Stimulated activated CD4-positive, alpha-beta T cell treated with anti-CD3 and anti-CD28 coated beads, TNF-alpha, amount 100 ng/mL, for 48 hours (primary cell): Measurements from ENCODE around the gene CCNI2.

Experiments
- DNase-seq, 3 donors: peaks; one replicate each; pipeline ENCODE4 v3.0.0-alpha.2; 2020; ENCODE audit warnings: low read depth in 3 of 3

CCNI2 gene

GRCh38 chr5:132750471-132751230 is 3.4 kb downstream of the CCNI2 start:
- no peak for DNase-seq

GRCh38 chr5:132751444-132751843 is 4.2 kb downstream of the CCNI2 start:
- DNase-seq = peak in 1 of 3 donors; percentile 33

- DNase-seq = no peak
Measured at GRCh38 chr5:132751971-132752580, 4.8 kb downstream of the CCNI2 start.

GRCh38 chr5:132752581-132753125 is 5.4 kb downstream of the CCNI2 start:
- no peak for DNase-seq

- no peak for DNase-seq
Measured at GRCh38 chr5:132753135-132753987, 6.1 kb downstream of the CCNI2 start.

- DNase-seq = no peak
Measured at GRCh38 chr5:132754111-132754510, 6.9 kb downstream of the CCNI2 start.

GRCh38 chr5:132754947-132755346 is 7.7 kb downstream of the CCNI2 start:
- DNase-seq = no peak

- no peak for DNase-seq
Measured at GRCh38 chr5:132756542-132756941, 9.3 kb downstream of the CCNI2 start.

- no peak for DNase-seq
Measured at GRCh38 chr5:132758451-132758850, 11.2 kb downstream of the CCNI2 start.

GRCh38 chr5:132759114-132760048 is 12.2 kb downstream of the CCNI2 start:
- no peak for DNase-seq

GRCh38 chr5:132760049-132760420 is 12.8 kb downstream of the CCNI2 start:
- DNase-seq = no peak

GRCh38 chr5:132760601-132761317 is 13.5 kb downstream of the CCNI2 start:
- no peak for DNase-seq

GRCh38 chr5:132761321-132762240 is 14.4 kb downstream of the CCNI2 start:
- no peak for DNase-seq

- no peak for DNase-seq
Measured at GRCh38 chr5:132762246-132763000, 15.2 kb downstream of the CCNI2 start.

GRCh38 chr5:132763181-132764036 is 16.2 kb downstream of the CCNI2 start:
- no peak for DNase-seq

- no peak for DNase-seq
Measured at GRCh38 chr5:132764051-132764450, 16.8 kb downstream of the CCNI2 start.

- no peak for DNase-seq
Measured at GRCh38 chr5:132764671-132765238, 17.5 kb downstream of the CCNI2 start.
